ENCODE results near the gene GJA3.

DNA sequence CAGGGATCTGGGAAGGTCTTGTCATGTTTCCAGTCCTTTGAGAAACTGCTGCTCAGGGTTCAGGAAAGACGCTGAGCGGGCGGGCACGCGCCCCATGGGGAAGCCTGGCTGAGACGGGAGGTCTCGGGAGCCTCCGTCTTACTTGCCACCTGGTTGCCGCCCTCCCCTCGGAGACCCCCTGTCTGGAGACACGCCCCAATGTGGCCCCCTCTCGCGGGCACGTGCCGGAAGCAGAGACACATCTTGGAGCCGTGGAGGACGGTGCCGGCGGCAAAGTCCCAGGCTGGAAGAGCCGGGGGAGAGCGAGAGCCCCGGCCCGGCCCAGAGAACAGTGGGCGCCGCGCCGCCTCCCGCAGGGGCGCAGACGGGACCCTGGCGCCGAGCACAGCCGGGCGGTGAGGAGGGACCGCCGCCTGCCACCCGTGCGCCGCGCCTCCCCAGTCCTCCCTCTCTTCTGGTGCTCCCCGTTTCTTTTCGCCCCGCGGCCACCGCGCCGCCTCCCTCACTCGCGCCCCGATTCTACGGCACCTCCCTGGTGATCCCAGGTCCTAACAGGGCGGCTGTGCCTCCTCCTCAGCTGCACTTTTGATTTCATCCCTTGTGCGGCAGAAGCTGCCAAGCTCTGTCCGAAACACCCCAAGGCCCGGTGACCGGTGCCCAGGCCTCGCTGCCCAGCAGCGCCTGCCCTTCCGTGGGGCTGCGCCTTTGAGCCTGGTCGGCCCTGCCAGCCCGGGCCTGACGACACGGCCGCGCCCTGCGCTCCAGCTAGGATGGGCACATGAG lies 16.4 kb upstream of the GJA3 start:
- TF ChIP-seq CTCF (IDR thresholded peaks at IDR 0.05; ENCODE audit: low read depth, low read length, poor library complexity, severe bottlenecking) = no peak
- no peak for TF ChIP-seq EZH2phosphoT487 (IDR thresholded peaks at IDR 0.05; ENCODE audit: borderline replicate concordance, low read length)

All from DOHH2 (cell line).